A549 (cell line): ENCODE results near the gene RAPGEF3. TPM values are rescaled to one million over a fixed set of nuclear protein-coding genes. Genes with fewer than 3 reads are reported as not detected.

Source experiments
- ATAC-seq, 2 experiments: fragments of 200-7000 bp in 1 of 2; fragments of >200 bp in 1 of 2; cut with Nextera tagmentation in 1 of 2; cut with Tn5 transposase in 1 of 2; 3 replicates each; pipeline versions ENCODE4 v1.8.0 to v1.9.1; 2018 to 2020; ENCODE audit warnings: mild to moderate bottlenecking in 1 of 2, moderate library complexity in 1 of 2
- CTCF ChIA-PET: fragments of 300-600 bp; sonication (Branson Sonifier 250); formaldehyde crosslinking; extraction: SDS; loops from one replicate; lab custom pipeline; 2021; ENCODE audit warnings: antibody characterized with exemption, inconsistent platforms; lab: Yijun Ruan, JAX
- POLR2A ChIA-PET: fragments of 350-600 bp; formaldehyde crosslinking; extraction: SDS; loops from one replicate; lab custom pipeline; 2021; ENCODE audit warnings: antibody characterized with exemption, inconsistent platforms; lab: Yijun Ruan, JAX
- DNase-seq, 2 experiments: peaks; one replicate each; pipeline versions ENCODE4 v3.0.0 to v3.0.0-alpha.2; 2011 to 2016; ENCODE audit warnings: low read depth in 1 of 2, low spot score in 1 of 2
- FAIRE-seq: peaks from 2 replicates; lab custom pipeline; 2011; peaks lifted over from hg19 to GRCh38; lab: Jason Lieb, UNC
- H3K27ac ChIP-seq, 2 experiments: fragments of >200 bp; sonication (Bioruptor Twin); formaldehyde crosslinking; 3 replicates each; pipeline ENCODE4 v1.5.1; 2016 to 2017
- H3K4me1 ChIP-seq: fragments of >200 bp; sonication (Bioruptor Twin); formaldehyde crosslinking; 3 replicates; pipeline ENCODE4 v1.6.1; 2016
- H3K4me2 ChIP-seq: fragments of >200 bp; sonication (Bioruptor Twin); formaldehyde crosslinking; 3 replicates; pipeline ENCODE4 v1.6.1; 2016
- H3K4me3 ChIP-seq: fragments of >200 bp; sonication (Bioruptor Twin); formaldehyde crosslinking; 3 replicates; pipeline ENCODE4 v1.5.1; 2016
- H3K9me3 ChIP-seq: fragments of >200 bp; sonication (Bioruptor Twin); formaldehyde crosslinking; 3 replicates; pipeline ENCODE4 v1.6.1; 2016
- ATOH8 ChIP-seq: fragments of 250-450 bp; sonication (Bioruptor Pico); IDR thresholded peaks from 2 replicates; pipeline ENCODE4 v1.5.0; 2020; ENCODE audit warnings: low read depth, mild to moderate bottlenecking, moderate library complexity
- BCL3 ChIP-seq: fragments of >200 bp; sonication (Bioruptor Twin); formaldehyde crosslinking; IDR thresholded peaks from 3 replicates; pipeline ENCODE4 v1.6.1; 2016
- CBX2 ChIP-seq: fragments of 200-600 bp; sonication (generic); IDR thresholded peaks from 2 replicates; pipeline ENCODE4 v1.6.1; 2016; ENCODE audit warnings: low read depth, mild to moderate bottlenecking, borderline replicate concordance
- CBX8 ChIP-seq: fragments of 200-600 bp; sonication (generic); IDR thresholded peaks from 2 replicates; pipeline ENCODE4 v1.6.1; 2016
- CEBPB ChIP-seq, 2 experiments: fragments of >200 bp in 1 of 2; sonication (Bioruptor Twin) in 1 of 2; formaldehyde crosslinking in 1 of 2; IDR thresholded peaks; 2 replicates each; pipeline ENCODE4 v1.6.1; 2012 to 2016
- CHD2 ChIP-seq: fragments of 150-350 bp; IDR thresholded peaks from 2 replicates; pipeline ENCODE4 v1.6.1; 2014; ENCODE audit warnings: low read length; ENCODE audit not compliant: partially characterized antibody
- EP300 ChIP-seq, 2 experiments: fragments of >200 bp; sonication (Bioruptor Twin); formaldehyde crosslinking; IDR thresholded peaks; 2 replicates in 1 of 2; 3 replicates in 1 of 2; pipeline ENCODE4 v1.6.1; 2016 to 2017
- ESRRA ChIP-seq: fragments of 150-350 bp; IDR thresholded peaks from 2 replicates; pipeline ENCODE4 v1.6.1; 2014; ENCODE audit warnings: mild to moderate bottlenecking, low read length, borderline replicate concordance
- HDAC2 ChIP-seq: fragments of 200-600 bp; sonication (generic); IDR thresholded peaks from 2 replicates; pipeline ENCODE4 v1.6.1; 2016
- JUNB ChIP-seq: fragments of >200 bp; sonication (Bioruptor Twin); formaldehyde crosslinking; IDR thresholded peaks from 2 replicates; pipeline ENCODE4 v1.6.1; 2016
- KDM1A ChIP-seq: fragments of 200-600 bp; sonication (generic); IDR thresholded peaks from 2 replicates; pipeline ENCODE4 v1.6.1; 2016; ENCODE audit warnings: low read depth, mild to moderate bottlenecking
- MAFK ChIP-seq: fragments of 450-650 bp; IDR thresholded peaks from 2 replicates; pipeline ENCODE4 v1.6.1; 2014; ENCODE audit not compliant: partially characterized antibody
- MYC ChIP-seq: IDR thresholded peaks from 2 replicates; pipeline ENCODE4 v1.6.1; 2012; ENCODE audit warnings: mild to moderate bottlenecking, inconsistent platforms, low read length, improper control_type of control experiment, borderline replicate concordance
- NPAS2 ChIP-seq: fragments of 250-450 bp; sonication (Bioruptor Pico); IDR thresholded peaks from 2 replicates; pipeline ENCODE4 v1.8.0; 2022; ENCODE audit warnings: mild to moderate bottlenecking, moderate library complexity, borderline replicate concordance
- PBX3 ChIP-seq: IDR thresholded peaks from 2 replicates; pipeline ENCODE4 v1.6.1; 2012
- RAD21 ChIP-seq, 2 experiments: fragments of >200 bp in 1 of 2; sonication (Bioruptor Twin) in 1 of 2; formaldehyde crosslinking in 1 of 2; IDR thresholded peaks in 1 of 2; conservative IDR thresholded peaks in 1 of 2; 2 replicates in 1 of 2; 3 replicates in 1 of 2; pipeline ENCODE4 v1.6.1; 2012 to 2018; ENCODE audit warnings: inconsistent platforms in 1 of 2
- RARB ChIP-seq: fragments of 250-450 bp; sonication (Bioruptor Pico); IDR thresholded peaks from 2 replicates; pipeline ENCODE4 v1.8.0; 2021; ENCODE audit warnings: mild to moderate bottlenecking, moderate library complexity
- RCOR1 ChIP-seq: fragments of 150-350 bp; IDR thresholded peaks from 2 replicates; pipeline ENCODE4 v1.6.1; 2014; ENCODE audit warnings: antibody characterized with exemption, low read length, low read depth
- RFX5 ChIP-seq: fragments of 450-650 bp; IDR thresholded peaks from 2 replicates; pipeline ENCODE4 v1.7.1; 2014; ENCODE audit warnings: antibody characterized with exemption, mild to moderate bottlenecking, moderate library complexity
- SREBF2 ChIP-seq: fragments of 450-650 bp; IDR thresholded peaks from 2 replicates; pipeline ENCODE4 v1.6.1; 2014; ENCODE audit warnings: mild to moderate bottlenecking, moderate library complexity
- ZNF302 ChIP-seq: fragments of 250-450 bp; sonication (Bioruptor Pico); IDR thresholded peaks from 2 replicates; pipeline ENCODE4 v1.9.0; 2021; ENCODE audit warnings: inconsistent platforms, mild to moderate bottlenecking, moderate library complexity
- WGBS: methylation state at CpG from one replicate; pipeline ENCODE4 v1.1.6; 2017; ENCODE audit errors: missing lambda C conversion rate; 5-methylcytosine and 5-hydroxymethylcytosine counted together
- polyA plus RNA-seq, 4 experiments: library from polyadenylated mRNA; depleted of rRNA in 3 of 4; stranded (reverse); fragments of >200 nt; fragmentation: RNase III in 1 of 4; extraction: RNeasy Plus Mini Kit Qiagen cat#74134 plus additional on column Dnase treatment in 1 of 4; gene quantifications; 2 replicates in 3 of 4; 3 replicates in 1 of 4; pipeline ENCODE4 v1.2.3, GENCODE V29; 2011 to 2017
- TF ChIP-seq, protein P1 (sequence below): fragments of 150-350 bp; IDR thresholded peaks from 2 replicates; pipeline ENCODE4 v1.6.1; 2014; ENCODE audit warnings: low read depth, mild to moderate bottlenecking, low read length

Gene RAPGEF3
- polyA plus RNA-seq, 2 of the 4 experiments (the other 2 are of a cell fraction): 0.70 to 0.89 TPM

- ATAC-seq: no peak
- H3K4me1 ChIP-seq: peaks cover 71% of the 10 kb centered on the region
- H3K27ac ChIP-seq: peak overlapping the region; percentile 84 to 96
- CTCF ChIA-PET: interaction anchor here (0.9 to 59.0 kb wide), 14 partner anchors 7 to 120 kb away, joined by 3 to 1532 read pairs (median 5); partner anchors contain the start of genes ENDOU, HDAC7, RAPGEF3 and RPAP3
- no peak for FAIRE-seq
- no peak for TF ChIP-seq CBX8
- TF ChIP-seq CHD2: no peak
- TF ChIP-seq ESRRA: no peak
- no peak for TF ChIP-seq NPAS2 (CRISPR knock-in tag)
- no peak for TF ChIP-seq CEBPB (IDR thresholded peaks at IDR 0.05)
- no peak for TF ChIP-seq RAD21 (conservative IDR thresholded peaks at IDR 0.05 in 1 of 2, IDR thresholded peaks at IDR 0.05 in 1 of 2)
- TF ChIP-seq HDAC2: no peak
- no peak for TF ChIP-seq ZNF302
- no peak for TF ChIP-seq MYC
- WGBS: 8% methylated on average over 17 of the region's 17 CpGs
- POLR2A ChIA-PET: interaction anchor here (1.8 kb wide), 1 partner anchor 10 kb away, joined by 9 read pairs; no protein-coding TSS in a partner anchor
- no peak for DNase-seq
- peak overlapping the region; percentile 74 for H3K4me2 ChIP-seq
- H3K9me3 ChIP-seq: no peaks in the 10 kb centered on the region
- H3K4me3 ChIP-seq: peak overlapping the region; percentile 79
Observed at GRCh38 chr12:47772738-47773061, 14.0 kb upstream of the RAPGEF3 start.

DNA sequence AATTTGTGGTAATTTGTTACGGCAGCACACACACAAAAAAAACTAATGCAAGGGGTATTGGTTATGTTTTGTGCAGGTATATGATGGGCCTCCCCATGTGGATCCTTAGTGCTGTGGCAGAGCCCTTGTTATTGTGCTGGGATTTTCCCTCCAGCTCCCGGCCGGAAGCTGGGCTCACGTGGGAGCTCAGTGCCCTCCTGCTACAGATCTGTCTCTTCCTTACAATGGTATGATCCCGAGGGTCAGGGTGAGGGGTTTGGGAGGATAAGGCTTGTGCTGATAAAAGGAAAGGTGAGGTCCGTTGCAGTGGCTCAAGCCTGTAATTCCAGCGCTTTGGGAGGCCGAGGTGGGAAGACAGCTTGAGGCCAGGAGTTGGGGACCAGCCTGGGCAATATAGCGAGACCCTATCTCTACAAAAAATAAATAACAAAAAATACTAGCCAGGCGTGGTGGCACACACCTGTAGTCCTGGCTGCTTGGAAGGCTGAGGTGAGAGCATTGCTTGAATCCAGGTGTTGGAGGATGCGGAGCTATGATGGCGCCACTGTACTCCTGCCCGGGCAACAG is 13.5 kb upstream of the RAPGEF3 start:
- Histone ChIP-seq H3K27ac (peak overlapping the region; percentile 84 to 96), H3K4me2 (peak overlapping the region; percentile 74), H3K4me1 (peaks cover 71% of the 10 kb centered on the region), H3K4me3 (peak overlapping the region; percentile 79; the same call in 2 of the 3 replicates), H3K9me3 (no peaks in the 10 kb centered on the region)
- no peak for FAIRE-seq
- ChIA-PET CTCF (interaction anchor here (0.9 to 59.0 kb wide), 14 partner anchors 7 to 90 kb away, joined by 3 to 1532 read pairs (median 5); partner anchors contain the start of genes ENDOU, HDAC7, RAPGEF3 and RPAP3), POLR2A (interaction anchor here (1.8 kb wide), 1 partner anchor 10 kb away, joined by 9 read pairs; no protein-coding TSS in a partner anchor)
- no peak for TF ChIP-seq JUNB
- TF ChIP-seq HDAC2: no peak
- no peak for TF ChIP-seq SREBF2
- TF ChIP-seq EP300 (IDR thresholded peaks at IDR 0.05): no peak
- no peak for TF ChIP-seq MAFK
- TF ChIP-seq RFX5: no peak
- TF ChIP-seq ZNF302: no peak
- no peak for TF ChIP-seq ATOH8 (CRISPR knock-in tag)
- TF ChIP-seq RCOR1: no peak
- TF ChIP-seq CBX8: no peak
- TF ChIP-seq MYC: no peak
- no peak for TF ChIP-seq CBX2
- TF ChIP-seq, protein P1, sequence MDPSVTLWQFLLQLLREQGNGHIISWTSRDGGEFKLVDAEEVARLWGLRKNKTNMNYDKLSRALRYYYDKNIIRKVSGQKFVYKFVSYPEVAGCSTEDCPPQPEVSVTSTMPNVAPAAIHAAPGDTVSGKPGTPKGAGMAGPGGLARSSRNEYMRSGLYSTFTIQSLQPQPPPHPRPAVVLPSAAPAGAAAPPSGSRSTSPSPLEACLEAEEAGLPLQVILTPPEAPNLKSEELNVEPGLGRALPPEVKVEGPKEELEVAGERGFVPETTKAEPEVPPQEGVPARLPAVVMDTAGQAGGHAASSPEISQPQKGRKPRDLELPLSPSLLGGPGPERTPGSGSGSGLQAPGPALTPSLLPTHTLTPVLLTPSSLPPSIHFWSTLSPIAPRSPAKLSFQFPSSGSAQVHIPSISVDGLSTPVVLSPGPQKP: no peak
- TF ChIP-seq NPAS2 (CRISPR knock-in tag): no peak
- TF ChIP-seq BCL3: no peak
- TF ChIP-seq PBX3: no peak
- TF ChIP-seq RARB (CRISPR knock-in tag): no peak
- TF ChIP-seq KDM1A: no peak
- no peak for TF ChIP-seq CHD2
- 92% methylated on average over 13 of the region's 13 CpGs for WGBS
- no peak for ATAC-seq
- no peak for DNase-seq
